Esophagus mucosa (tissue), 1 donor: ENCODE measurements around the gene PRORP. TPM values are rescaled to one million over a fixed set of nuclear protein-coding genes. Genes with fewer than 3 reads are reported as not detected.
"Not testable (repeated sequence)": the region's sequence is repeated elsewhere in the genome, so short reads cannot be mapped to it uniquely, and the experiment has no call there.

ENCODE experiments used
- ATAC-seq: fragments of 200-7000 bp; cut with Tn5 transposase; one replicate; pipeline ENCODE4 v1.9.1; 2020
- total RNA-seq: library from RNA; stranded (reverse); gene quantifications from one replicate; pipeline ENCODE4 v1.2.4, GENCODE V29; 2023
- donor health status: DM: yes; HTN: yes; CAD: no.

PRORP gene
- total RNA-seq, 1 donor from 2014 or later, result 17.5 TPM

DNA sequence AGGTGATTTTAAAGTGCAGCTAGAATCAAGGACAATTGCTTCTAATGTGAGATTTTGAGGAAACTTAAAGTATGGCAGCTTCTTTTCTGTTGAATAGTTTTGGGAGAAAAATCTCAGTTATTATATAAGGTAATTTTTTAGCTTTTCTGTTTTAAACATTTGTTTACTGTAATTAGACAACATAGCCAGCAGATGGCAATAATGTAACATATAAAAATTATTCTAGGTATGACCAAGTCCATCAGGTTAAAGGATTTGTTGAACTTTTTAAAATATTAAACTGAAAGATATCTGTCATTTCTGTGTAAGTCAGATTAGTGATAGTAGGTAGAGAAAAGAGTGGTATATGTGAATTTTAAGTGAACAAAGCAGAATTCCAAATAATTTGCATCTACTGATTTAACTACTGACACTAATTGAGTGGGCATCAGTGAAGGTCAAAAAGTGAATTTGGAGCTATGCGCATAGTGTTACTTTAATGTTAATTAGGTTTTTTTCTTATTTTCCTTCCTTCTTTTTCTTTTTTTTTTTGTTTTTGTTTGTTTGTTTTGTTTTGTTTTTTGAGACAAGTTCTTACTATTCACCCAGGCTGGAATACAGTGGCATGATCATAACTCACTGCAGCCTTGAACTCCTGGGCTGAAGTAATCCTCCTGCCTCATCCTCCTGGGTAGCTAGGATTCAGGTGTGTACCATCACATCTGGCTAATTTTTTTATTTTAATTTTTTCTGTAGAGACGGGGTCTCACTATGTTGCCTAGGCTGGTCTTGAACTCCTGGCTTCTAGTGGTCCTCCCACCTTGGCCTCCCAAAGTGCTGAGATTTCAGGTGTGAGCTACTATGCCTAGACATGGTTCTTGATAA lies 18.6 kb downstream of the PRORP start:
- ATAC-seq, result peak; percentile 52

DNA sequence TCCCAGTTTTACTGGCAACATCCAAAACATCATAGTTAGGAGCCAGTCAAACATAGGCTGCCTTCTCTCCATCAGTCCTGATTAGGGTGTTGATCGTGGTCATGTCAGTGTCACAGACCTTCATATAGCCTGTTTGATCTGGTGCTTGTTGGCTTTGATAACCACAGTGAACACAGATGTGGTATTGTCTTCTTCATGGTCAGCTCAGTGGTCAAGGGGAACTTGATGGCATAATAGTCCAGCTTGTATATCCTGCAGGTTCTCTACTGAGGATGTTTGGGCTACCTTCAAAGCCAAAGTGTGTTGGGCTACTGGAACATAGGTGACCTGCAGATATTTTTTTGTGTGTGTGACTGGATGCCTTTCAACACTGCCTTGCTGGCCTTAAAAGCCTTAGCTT lies 21.7 kb downstream of the PRORP start:
- no peak for ATAC-seq

DNA sequence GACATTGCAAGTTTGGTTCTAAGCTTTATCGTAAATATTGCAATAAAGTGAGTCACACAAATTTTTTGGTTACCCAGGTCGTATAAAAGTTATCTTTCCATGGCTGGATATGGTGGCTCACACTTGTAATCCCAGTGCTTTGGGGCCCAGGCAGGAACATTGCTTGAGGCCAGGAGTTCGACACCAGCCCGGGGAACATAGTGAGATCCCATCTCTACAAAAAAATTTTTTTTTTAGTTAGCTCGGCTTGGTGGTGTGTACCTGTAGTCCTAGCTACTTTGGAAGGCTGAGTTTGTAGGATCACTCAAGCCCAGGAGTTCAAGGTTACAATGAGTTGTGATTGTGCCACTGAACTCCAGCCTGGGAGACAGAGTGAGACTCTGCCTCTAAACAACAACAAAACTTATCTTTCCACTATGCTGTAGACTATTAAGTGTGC lies 24.4 kb downstream of the PRORP start:
- ATAC-seq, result no peak

DNA sequence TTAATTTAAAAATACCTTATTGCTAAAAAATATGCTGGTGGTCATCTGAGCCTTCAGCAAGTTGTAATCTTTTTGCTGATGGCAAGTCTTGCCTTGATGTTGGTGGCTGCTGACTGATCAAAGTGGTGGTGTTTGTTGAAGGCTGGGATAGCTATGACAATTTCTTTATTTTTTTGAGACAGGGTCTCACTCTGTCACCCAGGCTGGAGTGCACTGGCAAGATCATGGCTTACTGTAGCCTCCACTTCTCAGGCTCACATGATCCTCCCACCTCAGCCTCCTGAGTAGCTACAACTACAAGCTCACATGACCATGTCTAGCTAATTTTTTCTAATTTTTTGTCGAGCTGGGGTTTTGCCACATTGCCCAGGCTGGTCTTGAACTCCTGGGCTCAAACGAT lies 24.8 kb downstream of the PRORP start:
- no peak for ATAC-seq

DNA sequence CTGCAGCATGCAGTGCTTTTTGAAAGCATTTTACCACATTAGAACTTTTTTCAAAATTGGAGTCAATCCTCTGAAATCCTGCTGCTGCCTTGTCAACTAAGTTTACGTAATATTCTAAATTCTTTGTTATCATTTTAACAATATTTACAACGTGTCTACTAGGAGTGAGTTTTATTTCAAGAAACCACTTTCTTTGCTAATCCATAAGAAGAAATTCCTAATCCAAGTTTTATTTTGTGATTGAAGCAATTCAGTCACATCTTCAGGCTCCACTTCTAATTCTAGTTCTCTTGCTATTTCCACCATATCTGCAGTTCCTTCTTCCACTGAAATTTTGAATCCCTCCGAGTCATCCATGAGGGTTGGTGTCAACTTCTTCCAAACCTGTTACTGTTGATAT lies 25.4 kb downstream of the PRORP start:
- ATAC-seq, result no peak

DNA sequence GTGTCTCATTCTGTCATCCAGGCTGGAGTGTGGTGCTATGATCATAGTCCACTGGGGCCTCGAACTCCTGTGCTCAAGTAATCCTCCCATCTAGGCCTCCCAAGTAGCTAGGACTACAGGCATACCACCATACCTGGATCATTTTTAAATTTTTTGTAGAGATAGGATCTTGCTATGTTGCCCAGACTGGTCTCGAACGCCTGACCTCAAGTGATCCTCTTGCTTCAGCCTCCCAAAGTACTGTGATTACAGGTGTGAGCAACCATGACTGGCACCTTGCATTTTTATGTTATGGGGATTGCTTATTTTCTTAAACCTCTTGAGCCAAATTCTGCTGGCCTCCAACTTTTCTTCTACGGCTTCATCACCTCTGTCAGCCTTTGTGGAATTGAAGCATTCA lies 26.9 kb downstream of the PRORP start:
- no peak for ATAC-seq

DNA sequence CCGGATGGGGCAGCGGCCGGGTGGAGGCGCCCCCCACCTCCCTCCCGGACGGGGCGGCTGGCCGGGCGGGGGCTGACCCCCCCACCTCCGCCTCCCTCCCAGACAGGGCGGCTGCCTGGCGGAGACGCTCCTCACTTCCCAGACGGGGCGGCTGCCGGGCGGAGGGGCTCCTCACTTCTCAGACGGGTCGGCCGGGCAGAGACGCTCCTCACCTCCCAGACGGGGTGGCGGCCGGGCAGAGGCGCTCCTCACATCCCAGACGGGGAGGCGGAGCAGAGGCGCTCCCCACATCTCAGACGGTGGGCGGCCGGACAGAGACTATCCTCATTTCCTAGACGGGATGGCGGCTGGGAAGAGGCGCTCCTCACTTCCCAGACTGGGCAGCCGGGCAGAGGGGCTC lies 30.2 kb downstream of the PRORP start:
- not testable (repeated sequence) for ATAC-seq

DNA sequence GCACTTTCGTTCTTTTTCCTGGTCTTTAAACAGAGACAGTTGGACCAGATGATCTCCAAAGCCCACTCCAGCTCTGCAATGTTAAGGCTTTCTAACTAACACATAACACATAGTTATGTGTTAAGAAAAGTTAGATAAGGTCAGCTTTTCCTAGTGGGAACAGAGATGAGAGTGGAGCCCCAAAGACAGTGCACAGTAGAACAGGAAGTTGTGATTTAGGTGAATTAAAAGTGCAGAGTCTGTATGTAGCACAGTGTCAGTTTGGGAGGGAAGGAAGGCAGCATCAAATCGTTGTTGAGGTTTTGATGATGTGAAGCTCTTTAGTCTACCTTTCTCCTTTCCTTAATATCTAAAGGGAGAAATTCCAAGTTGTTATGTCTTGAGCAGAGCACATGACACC lies 31.7 kb downstream of the PRORP start:
- no peak for ATAC-seq

DNA sequence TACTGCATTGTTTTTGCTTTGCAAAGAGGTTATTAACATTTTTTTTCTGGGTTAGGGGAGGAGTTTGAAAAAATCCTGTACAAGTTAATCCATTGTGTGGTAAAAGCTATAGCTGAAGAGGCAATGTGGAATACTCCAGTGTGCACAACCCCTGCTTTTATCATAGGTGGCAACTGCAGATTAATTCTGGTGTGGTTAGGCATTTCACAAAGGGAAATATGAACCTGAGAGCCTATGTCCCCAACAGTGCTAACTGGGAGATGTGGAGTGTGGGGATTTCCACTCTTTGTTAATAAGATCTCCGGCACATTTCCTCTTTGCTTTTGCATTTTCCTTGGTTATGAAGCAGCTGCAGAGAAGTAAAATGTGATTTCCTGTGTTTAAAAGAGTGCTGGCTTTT lies 33.6 kb downstream of the PRORP start:
- no peak for ATAC-seq

DNA sequence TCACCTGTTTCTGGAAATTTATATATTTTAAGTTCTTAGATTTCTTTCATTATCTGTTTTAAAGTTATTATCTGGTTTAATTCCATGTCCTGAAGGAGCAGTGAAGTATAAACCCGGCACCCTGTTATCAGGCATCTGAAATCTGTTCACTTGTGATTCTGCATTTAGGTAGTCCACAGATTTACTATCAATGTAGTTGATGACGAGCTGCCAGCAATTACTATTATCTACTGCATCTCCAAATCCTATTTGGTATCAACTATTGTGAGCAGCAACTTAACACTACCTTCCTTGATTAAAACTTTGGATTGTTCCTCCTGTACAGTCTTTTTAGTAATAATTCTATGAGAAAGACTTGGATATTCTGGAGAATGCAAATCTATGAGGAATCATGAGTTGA lies 36.1 kb downstream of the PRORP start:
- ATAC-seq, result no peak

DNA sequence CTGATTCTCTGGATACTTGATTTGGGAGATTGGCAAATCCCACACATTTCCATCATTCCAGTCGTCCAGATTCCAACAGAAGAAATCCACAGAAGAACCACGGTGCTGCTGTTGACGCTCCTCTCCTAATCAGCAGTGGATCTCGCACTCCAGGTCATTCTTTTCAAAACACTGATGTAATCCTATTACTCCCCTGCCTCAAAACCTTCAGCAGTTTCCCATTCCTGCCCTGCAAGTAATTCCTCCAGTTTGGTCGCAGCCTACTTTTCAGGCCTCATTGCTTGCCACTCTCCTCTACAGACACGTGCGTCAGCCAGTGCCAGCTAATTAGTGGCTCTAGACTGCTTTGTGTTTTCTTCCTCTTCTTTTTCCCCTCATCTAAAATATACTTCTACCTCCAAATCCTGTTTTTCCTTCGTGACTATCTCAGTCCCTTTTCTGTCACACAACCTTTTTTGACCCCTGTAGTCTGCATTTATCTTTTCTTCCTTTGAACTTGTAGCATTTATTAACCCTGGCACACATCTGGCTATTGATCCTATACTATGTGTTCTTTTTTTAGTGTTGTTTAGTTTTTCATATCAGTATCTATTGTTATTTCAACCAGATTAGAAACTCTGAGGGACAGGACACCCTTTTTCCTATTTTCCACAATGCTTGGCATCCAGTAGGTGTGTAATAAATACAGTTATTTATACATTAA lies 36.8 kb downstream of the PRORP start:
- ATAC-seq, result no peak

DNA sequence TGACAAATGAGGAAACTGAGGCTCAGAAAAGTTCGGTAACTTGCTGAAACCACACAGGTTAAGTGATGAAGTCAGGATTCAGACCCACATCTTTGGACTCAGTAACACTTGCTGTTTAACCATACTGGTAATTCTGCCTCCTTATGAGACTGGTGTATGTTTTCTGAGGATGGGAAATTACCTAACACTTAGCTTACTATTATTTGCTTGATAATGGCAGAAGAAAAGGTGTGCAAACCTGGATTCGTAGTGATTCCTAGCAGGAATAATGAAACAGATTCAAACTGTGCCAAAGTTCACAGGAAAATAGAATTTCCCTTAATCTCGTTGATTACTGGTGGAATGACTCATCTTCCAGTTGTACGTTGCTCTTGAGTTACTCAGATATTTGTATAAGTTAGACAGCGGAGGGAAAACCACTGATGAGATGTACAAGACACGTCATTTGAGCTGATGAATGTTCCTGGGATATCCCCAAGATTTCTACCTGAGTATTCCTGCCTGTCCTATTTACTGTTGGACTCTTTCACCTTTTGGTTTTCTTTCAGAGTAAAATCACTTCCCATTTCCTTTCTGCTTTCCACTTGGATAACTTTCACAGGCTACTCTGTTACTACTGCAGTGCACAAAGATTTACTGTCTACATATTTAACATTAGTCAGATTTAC lies 37.5 kb downstream of the PRORP start:
- ATAC-seq, result peak; percentile 96

DNA sequence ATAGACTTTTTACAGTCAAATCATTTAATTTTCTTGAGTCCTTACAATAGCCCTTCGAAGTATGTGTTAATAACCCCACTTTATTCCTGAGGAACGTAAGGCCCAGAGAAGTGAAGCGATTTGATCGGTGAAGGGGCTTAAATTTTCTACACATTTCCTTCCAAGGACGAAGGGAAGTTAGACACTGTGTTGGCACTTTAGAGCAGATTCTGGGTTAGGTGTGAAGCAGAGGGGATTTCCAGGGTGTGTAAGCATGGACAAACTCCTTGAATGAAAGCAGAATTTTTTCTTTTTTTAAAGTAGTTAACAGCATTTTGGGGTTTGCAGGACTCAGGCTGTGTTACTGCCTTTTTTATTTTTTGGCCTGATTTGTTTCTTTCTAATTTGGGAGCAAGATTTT lies 38.9 kb downstream of the PRORP start:
- no peak for ATAC-seq

DNA sequence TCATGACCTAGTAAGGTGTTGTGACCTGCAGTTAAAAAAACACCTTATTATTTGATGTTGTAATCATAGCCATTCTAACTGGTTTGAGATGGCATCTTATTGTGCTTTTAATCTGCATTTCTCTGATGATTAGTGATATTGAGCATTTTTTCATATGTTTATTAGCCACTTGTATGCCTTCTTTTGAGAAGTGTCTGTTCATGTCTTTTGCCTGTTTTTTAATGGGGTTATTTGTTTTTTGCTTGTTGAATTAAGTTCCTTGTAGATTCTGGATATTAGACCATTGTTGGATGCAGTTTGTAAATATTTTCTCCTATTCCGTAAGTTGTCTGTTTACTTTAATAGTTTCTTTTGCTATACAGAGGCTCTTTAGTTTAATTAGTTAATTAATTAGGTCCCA lies 41.0 kb downstream of the PRORP start:
- no peak for ATAC-seq

DNA sequence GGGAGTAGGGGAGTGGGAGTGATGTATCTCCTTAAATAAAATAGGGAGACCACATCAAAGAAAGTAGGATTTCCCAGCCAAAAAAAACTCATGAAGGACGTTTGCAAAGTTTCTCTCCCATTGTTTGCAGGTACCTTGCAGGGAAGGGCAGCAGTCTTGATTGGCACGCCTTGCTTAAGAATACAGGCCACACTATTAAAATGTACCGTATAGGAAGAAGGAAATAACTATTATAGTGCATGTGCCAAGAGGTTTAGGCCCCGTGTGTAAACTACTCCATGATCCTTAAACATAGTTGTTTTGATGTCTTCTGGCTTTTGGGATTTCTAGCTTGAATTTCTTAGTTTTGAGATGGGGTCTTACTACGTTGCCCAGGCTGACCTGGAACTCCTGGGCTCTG lies 42.5 kb downstream of the PRORP start:
- no peak for ATAC-seq

DNA sequence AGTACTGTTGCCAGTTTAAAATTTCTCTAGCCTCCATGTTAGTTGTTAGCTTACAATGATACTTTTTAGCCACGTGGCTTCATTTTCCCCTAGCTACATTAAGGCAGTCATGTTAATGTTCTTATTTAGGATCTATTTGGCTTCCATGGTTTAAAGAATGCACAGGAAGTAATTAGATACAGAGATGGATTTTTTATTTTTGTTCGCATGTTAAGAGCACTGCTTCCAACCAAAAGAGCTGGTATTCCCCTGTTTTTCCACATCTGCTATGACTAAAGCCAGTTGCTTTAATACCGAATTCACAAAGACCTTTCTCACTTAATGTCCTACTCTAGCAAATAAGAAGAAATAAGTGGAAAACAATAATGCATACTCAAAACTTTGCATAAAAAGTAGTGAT lies 45.1 kb downstream of the PRORP start:
- no peak for ATAC-seq

Other genes with a start within 250 kb of the PRORP start
- gene BAZ1A, start 247.2 kb upstream of the PRORP start, total RNA-seq, result 34.6 TPM
- 26.6 TPM for gene SRP54, start 139.6 kb upstream of the PRORP start, total RNA-seq
- gene FAM177A1, start 76.3 kb upstream of the PRORP start, total RNA-seq, result 51.0 TPM
- 11.8 TPM for gene PPP2R3C, start 562 bp upstream of the PRORP start, total RNA-seq
- 188 TPM for gene PSMA6, start 169.8 kb downstream of the PRORP start, total RNA-seq